ENCODE results near the gene SIM2.
"Not testable (repeated sequence)": the region's sequence is repeated elsewhere in the genome, so short reads cannot be mapped to it uniquely, and the experiment has no call there.

SIM2 gene

GRCh38 chr21:36698981-36699545 is at the start of gene SIM2:
Gene SIM2, plus strand, starts transcription at chr21:36699115. Its CDS starts 632 bp downstream, at chr21:36699747.
- no peak within 1 kb of the TSS for H3K27ac Mint-ChIP-seq (ENCODE audit: low read depth)
- H3K27me3 Mint-ChIP-seq: peaks cover 74% of the 10 kb centered on the region
- DNase-seq (ENCODE audit: low spot score in 2 of 2) (no peak), ATAC-seq (replicated peaks; ENCODE audit: extremely low read depth, poor library complexity, severe bottlenecking) (no peak)
- peaks cover 9% of the 10 kb centered on the region for H3K4me1 Mint-ChIP-seq
- H3K9me3 Mint-ChIP-seq: no peaks in the 10 kb centered on the region
- peak within 1 kb of the TSS; percentile 38 for H3K4me3 Mint-ChIP-seq
- no peaks in the 10 kb centered on the region for H3K36me3 Mint-ChIP-seq (ENCODE audit: insufficient read depth)

GRCh38 chr21:36654324-36654723 is 44.6 kb upstream of the SIM2 start:
- no peak overlapping the region for H3K27ac Mint-ChIP-seq (ENCODE audit: low read depth)
- DNase-seq (ENCODE audit: low spot score in 2 of 2) (no peak), ATAC-seq (replicated peaks; ENCODE audit: extremely low read depth, poor library complexity, severe bottlenecking) (no peak)
- H3K4me1 Mint-ChIP-seq: no peaks in the 10 kb centered on the region
- H3K27me3 Mint-ChIP-seq: peaks cover 40% of the 10 kb centered on the region
- H3K36me3 Mint-ChIP-seq (ENCODE audit: insufficient read depth): no peaks in the 10 kb centered on the region
- no peak overlapping the region for H3K4me3 Mint-ChIP-seq
- no peaks in the 10 kb centered on the region for H3K9me3 Mint-ChIP-seq

- H3K36me3 Mint-ChIP-seq (ENCODE audit: insufficient read depth): no peaks in the 10 kb centered on the region
- no peak overlapping the region for H3K4me3 Mint-ChIP-seq
- H3K9me3 Mint-ChIP-seq: no peaks in the 10 kb centered on the region
- DNase-seq (ENCODE audit: low spot score in 2 of 2) (no peak), ATAC-seq (replicated peaks; ENCODE audit: extremely low read depth, poor library complexity, severe bottlenecking) (no peak)
- H3K27ac Mint-ChIP-seq (ENCODE audit: low read depth): no peak overlapping the region
- H3K27me3 Mint-ChIP-seq: peaks cover 41% of the 10 kb centered on the region
- no peaks in the 10 kb centered on the region for H3K4me1 Mint-ChIP-seq
Observed at GRCh38 chr21:36654796-36655325, 44.1 kb upstream of the SIM2 start.

GRCh38 chr21:36656138-36656537 is 42.8 kb upstream of the SIM2 start:
- Mint-ChIP-seq H3K4me3 (no peak overlapping the region), H3K9me3 (no peaks in the 10 kb centered on the region), H3K4me1 (no peaks in the 10 kb centered on the region), H3K27ac (ENCODE audit: low read depth) (no peak overlapping the region), H3K27me3 (peaks cover 52% of the 10 kb centered on the region), H3K36me3 (ENCODE audit: insufficient read depth) (no peaks in the 10 kb centered on the region)
- ATAC-seq (replicated peaks; ENCODE audit: extremely low read depth, poor library complexity, severe bottlenecking) (no peak), DNase-seq (ENCODE audit: low spot score in 2 of 2) (no peak)

GRCh38 chr21:36657290-36657689 is 41.6 kb upstream of the SIM2 start:
- H3K4me1 Mint-ChIP-seq; H3K27ac Mint-ChIP-seq (ENCODE audit: low read depth); DNase-seq (ENCODE audit: low spot score in 2 of 2); H3K9me3 Mint-ChIP-seq; H3K4me3 Mint-ChIP-seq; H3K36me3 Mint-ChIP-seq (ENCODE audit: insufficient read depth); ATAC-seq (replicated peaks; ENCODE audit: extremely low read depth, poor library complexity, severe bottlenecking): not testable (repeated sequence)
- H3K27me3 Mint-ChIP-seq: peaks cover 51% of the 10 kb centered on the region

- Mint-ChIP-seq H3K9me3 (no peaks in the 10 kb centered on the region), H3K36me3 (ENCODE audit: insufficient read depth) (no peaks in the 10 kb centered on the region), H3K4me1 (no peaks in the 10 kb centered on the region), H3K27me3 (peaks cover 53% of the 10 kb centered on the region), H3K27ac (ENCODE audit: low read depth) (no peak overlapping the region), H3K4me3 (no peak overlapping the region)
- no peak for DNase-seq (ENCODE audit: low spot score in 2 of 2)
- ATAC-seq (replicated peaks; ENCODE audit: extremely low read depth, poor library complexity, severe bottlenecking): no peak
Observed at GRCh38 chr21:36657999-36658398, 40.9 kb upstream of the SIM2 start.

- Mint-ChIP-seq H3K9me3 (no peaks in the 10 kb centered on the region), H3K27ac (ENCODE audit: low read depth) (no peak overlapping the region), H3K36me3 (ENCODE audit: insufficient read depth) (no peaks in the 10 kb centered on the region), H3K4me3 (no peak overlapping the region), H3K4me1 (no peaks in the 10 kb centered on the region), H3K27me3 (peaks cover 58% of the 10 kb centered on the region)
- ATAC-seq (replicated peaks; ENCODE audit: extremely low read depth, poor library complexity, severe bottlenecking): no peak
- no peak for DNase-seq (ENCODE audit: low spot score in 2 of 2)
Observed at GRCh38 chr21:36658926-36659325, 40.0 kb upstream of the SIM2 start.

GRCh38 chr21:36661511-36662309 is 37.2 kb upstream of the SIM2 start:
- Mint-ChIP-seq H3K9me3 (no peaks in the 10 kb centered on the region), H3K4me3 (no peak overlapping the region), H3K27ac (ENCODE audit: low read depth) (no peak overlapping the region), H3K36me3 (ENCODE audit: insufficient read depth) (no peaks in the 10 kb centered on the region), H3K27me3 (peaks cover 62% of the 10 kb centered on the region), H3K4me1 (no peaks in the 10 kb centered on the region)
- no peak for DNase-seq (ENCODE audit: low spot score in 2 of 2)
- ATAC-seq (replicated peaks; ENCODE audit: extremely low read depth, poor library complexity, severe bottlenecking): no peak

- H3K27me3 Mint-ChIP-seq: peaks cover 74% of the 10 kb centered on the region
- H3K27ac Mint-ChIP-seq (ENCODE audit: low read depth): no peak overlapping the region
- H3K9me3 Mint-ChIP-seq: no peaks in the 10 kb centered on the region
- no peak overlapping the region for H3K4me3 Mint-ChIP-seq
- DNase-seq (ENCODE audit: low spot score in 2 of 2): no peak
- no peak for ATAC-seq (replicated peaks; ENCODE audit: extremely low read depth, poor library complexity, severe bottlenecking)
- no peaks in the 10 kb centered on the region for H3K4me1 Mint-ChIP-seq
- no peaks in the 10 kb centered on the region for H3K36me3 Mint-ChIP-seq (ENCODE audit: insufficient read depth)
Observed at GRCh38 chr21:36663033-36663855, 35.7 kb upstream of the SIM2 start.

GRCh38 chr21:36664662-36664990 is 34.3 kb upstream of the SIM2 start:
- Mint-ChIP-seq H3K4me1 (no peaks in the 10 kb centered on the region), H3K9me3 (no peaks in the 10 kb centered on the region), H3K36me3 (ENCODE audit: insufficient read depth) (no peaks in the 10 kb centered on the region), H3K27me3 (peaks cover 85% of the 10 kb centered on the region), H3K4me3 (no peak overlapping the region), H3K27ac (ENCODE audit: low read depth) (no peak overlapping the region)
- ATAC-seq (replicated peaks; ENCODE audit: extremely low read depth, poor library complexity, severe bottlenecking) (no peak), DNase-seq (ENCODE audit: low spot score in 2 of 2) (no peak)

GRCh38 chr21:36665806-36666205 is 33.1 kb upstream of the SIM2 start:
- no peak overlapping the region for H3K27ac Mint-ChIP-seq (ENCODE audit: low read depth)
- no peak for ATAC-seq (replicated peaks; ENCODE audit: extremely low read depth, poor library complexity, severe bottlenecking)
- H3K9me3 Mint-ChIP-seq: no peaks in the 10 kb centered on the region
- no peak for DNase-seq (ENCODE audit: low spot score in 2 of 2)
- no peaks in the 10 kb centered on the region for H3K4me1 Mint-ChIP-seq
- H3K36me3 Mint-ChIP-seq (ENCODE audit: insufficient read depth): no peaks in the 10 kb centered on the region
- no peak overlapping the region for H3K4me3 Mint-ChIP-seq
- H3K27me3 Mint-ChIP-seq: peaks cover 80% of the 10 kb centered on the region

- Mint-ChIP-seq H3K9me3 (no peaks in the 10 kb centered on the region), H3K4me3 (no peak overlapping the region), H3K27me3 (peaks cover 75% of the 10 kb centered on the region), H3K4me1 (no peaks in the 10 kb centered on the region), H3K36me3 (ENCODE audit: insufficient read depth) (no peaks in the 10 kb centered on the region), H3K27ac (ENCODE audit: low read depth) (no peak overlapping the region)
- ATAC-seq (replicated peaks; ENCODE audit: extremely low read depth, poor library complexity, severe bottlenecking) (no peak), DNase-seq (ENCODE audit: low spot score in 2 of 2) (no peak)
Observed at GRCh38 chr21:36668713-36669112, 30.2 kb upstream of the SIM2 start.

Data from central memory CD8-positive, alpha-beta T cell (primary cell).